Fibroblast of lung (primary cell): ENCODE measurements around the gene C9orf43. TPM values are rescaled to one million over a fixed set of nuclear protein-coding genes. Genes with fewer than 3 reads are reported as not detected.

Source experiments
- DNase-seq, 2 donors: peaks; one replicate each; pipeline versions ENCODE4 v3.0.0 to v3.0.0-alpha.2; 2010; ENCODE audit warnings: low read depth in 2 of 2
- H2AFZ ChIP-seq: 2 replicates; pipeline ENCODE4 v1.5.1; 2012; ENCODE audit warnings: low read length, control low read depth, inconsistent platforms
- H3K27ac ChIP-seq: 2 replicates; pipeline ENCODE4 v1.5.1; 2011; ENCODE audit warnings: low read length, control low read depth; ENCODE audit not compliant: insufficient read depth
- H3K27me3 ChIP-seq: 2 replicates; pipeline ENCODE4 v1.5.1; 2011; ENCODE audit warnings: mild to moderate bottlenecking, low read length; ENCODE audit not compliant: control insufficient read depth, insufficient read depth
- H3K36me3 ChIP-seq: 2 replicates; pipeline ENCODE4 v1.5.1; 2011; ENCODE audit warnings: low read length; ENCODE audit not compliant: control insufficient read depth, insufficient read depth
- H3K4me1 ChIP-seq: 2 replicates; pipeline ENCODE4 v1.5.1; 2011; ENCODE audit warnings: low read length; ENCODE audit not compliant: control insufficient read depth, insufficient read depth; ENCODE audit errors: extremely low read depth
- H3K4me2 ChIP-seq: 2 replicates; pipeline ENCODE4 v1.5.1; 2011; ENCODE audit warnings: low read length, control low read depth; ENCODE audit not compliant: insufficient read depth; ENCODE audit errors: extremely low read depth
- H3K4me3 ChIP-seq, 4 experiments: fragments of 200-600 bp in 1 of 4; sonication (generic) in 1 of 4; replicated peaks in 1 of 4; 2 replicates each; pipeline ENCODE4 v1.5.1; 2011 to 2016; ENCODE audit warnings: low read length in 4 of 4, low read depth in 3 of 4, mild to moderate bottlenecking in 3 of 4, control low read depth in 2 of 4, inconsistent platforms in 1 of 4, mixed read lengths in 1 of 4; ENCODE audit not compliant: insufficient read depth in 1 of 4; ENCODE audit errors: control extremely low read depth in 1 of 4
- H3K79me2 ChIP-seq: 2 replicates; pipeline ENCODE4 v1.5.1; 2012; ENCODE audit warnings: mild to moderate bottlenecking, low read length, inconsistent platforms; ENCODE audit not compliant: control insufficient read depth, insufficient read depth
- H3K9ac ChIP-seq: 2 replicates; pipeline ENCODE4 v1.5.1; 2011; ENCODE audit warnings: mild to moderate bottlenecking, low read length, control low read depth; ENCODE audit not compliant: insufficient read depth
- H3K9me3 ChIP-seq: 2 replicates; pipeline ENCODE4 v1.5.1; 2012; ENCODE audit warnings: low read depth, low read length; ENCODE audit not compliant: control insufficient read depth, insufficient read depth
- H4K20me1 ChIP-seq: 2 replicates; pipeline ENCODE4 v1.5.1; 2011; ENCODE audit warnings: low read length; ENCODE audit not compliant: control insufficient read depth, insufficient read depth; ENCODE audit errors: extremely low read depth
- CTCF ChIP-seq, 2 donors: IDR thresholded peaks in 1 of 2; conservative IDR thresholded peaks in 1 of 2; 1 replicate in 1 of 2; 2 replicates in 1 of 2; pipeline ENCODE4 v1.5.1; 2011 to 2012; ENCODE audit warnings: low read length in 2 of 2, control low read depth in 1 of 2, inconsistent platforms in 1 of 2, low read depth in 1 of 2, mild to moderate bottlenecking in 1 of 2
- EZH2 ChIP-seq: IDR thresholded peaks from 2 replicates; pipeline ENCODE4 v1.5.1; 2012; ENCODE audit warnings: low read length, control low read depth, mild to moderate bottlenecking; ENCODE audit errors: missing control alignments
- polyA minus RNA-seq: library from RNA; depleted of rRNA, polyadenylated mRNA; stranded (reverse); fragments of >200 nt; gene quantifications from 2 replicates; pipeline ENCODE4 v1.2.3, GENCODE V29; 2011; ENCODE audit warnings: low replicate concordance
- polyA plus RNA-seq, 2 donors: library from polyadenylated mRNA; depleted of rRNA in 1 of 2; stranded (reverse) in 1 of 2; unstranded in 1 of 2; fragments of >200 nt; gene quantifications; 2 replicates each; pipeline ENCODE4 v1.2.1, GENCODE V29; 2011 to 2012; ENCODE audit warnings: missing spikeins in 1 of 2
- total RNA-seq: library from RNA; depleted of rRNA; stranded (reverse); fragments of >200 nt; gene quantifications from 2 replicates; pipeline ENCODE4 v1.2.1, GENCODE V29; 2014

The C9orf43 gene
- total RNA-seq (0.50 and 0.51 TPM in 2 replicates), polyA plus RNA-seq (0.25 and 0.61 TPM in 2 replicates), polyA minus RNA-seq (not detected in 2 replicates)
- 0.26 and 0.35 TPM in 2 replicates for polyA plus RNA-seq (2012)

- Histone ChIP-seq H3K4me2 (peak within 1 kb of the TSS; percentile 100), H3K4me3 (peak within 1 kb of the TSS; percentile 87 to 98 (median 96)), H3K9me3 (no peaks in the 10 kb centered on the region), H2AFZ (peak within 1 kb of the TSS; percentile 92), H3K79me2 (peaks cover 19% of the 10 kb centered on the region), H3K27ac (peak within 1 kb of the TSS; percentile 99), H3K36me3 (peaks cover 2% of the 10 kb centered on the region), H3K9ac (peak within 1 kb of the TSS; percentile 98), H4K20me1 (no peaks in the 10 kb centered on the region), H3K4me1 (peaks cover 4% of the 10 kb centered on the region), H3K27me3 (no peaks in the 10 kb centered on the region)
- DNase-seq, result peak; percentile 95 to 96
- no peak for TF ChIP-seq EZH2
- TF ChIP-seq CTCF (conservative IDR thresholded peaks at IDR 0.05 in 1 of 2, IDR thresholded peaks at IDR 0.05 in 1 of 2; ENCODE audit: low read depth in 1 of 2, low read length in 2 of 2), result no peak
These were observed at the start of gene C9orf43, which contains the start of gene POLE3 for GRCh38 chr9:113410207-113410864. Gene C9orf43 (plus strand): TSS chr9:113410747. CDS start chr9:113413494, 2,747 bp downstream. Gene POLE3 (minus strand): TSS chr9:113410675. CDS start chr9:113410293, 382 bp downstream.

- Histone ChIP-seq H4K20me1 (no peaks in the 10 kb centered on the region), H3K9me3 (no peaks in the 10 kb centered on the region), H2AFZ (no peak overlapping the region), H3K4me2 (peak overlapping the region; percentile 66), H3K4me1 (peaks cover 3% of the 10 kb centered on the region), H3K36me3 (no peaks in the 10 kb centered on the region), H3K9ac (no peak overlapping the region), H3K27ac (no peak overlapping the region), H3K79me2 (no peaks in the 10 kb centered on the region), H3K27me3 (peaks cover 4% of the 10 kb centered on the region), H3K4me3 (no peak overlapping the region)
- no peak for TF ChIP-seq CTCF (conservative IDR thresholded peaks at IDR 0.05 in 1 of 2, IDR thresholded peaks at IDR 0.05 in 1 of 2; ENCODE audit: low read depth in 1 of 2, low read length in 2 of 2)
- TF ChIP-seq EZH2, result no peak
- peak; percentile 19 to 44 for DNase-seq
These were observed 49.1 kb upstream of the C9orf43 start for GRCh38 chr9:113361304-113362018.

- Histone ChIP-seq H3K27me3 (no peaks in the 10 kb centered on the region), H3K4me3 (no peak overlapping the region), H3K79me2 (no peaks in the 10 kb centered on the region), H3K36me3 (no peaks in the 10 kb centered on the region), H3K9ac (no peak overlapping the region), H2AFZ (no peak overlapping the region), H4K20me1 (no peaks in the 10 kb centered on the region), H3K9me3 (no peaks in the 10 kb centered on the region), H3K4me1 (peaks cover 3% of the 10 kb centered on the region), H3K4me2 (no peak overlapping the region), H3K27ac (no peak overlapping the region)
- DNase-seq, result no peak
- no peak for TF ChIP-seq CTCF (conservative IDR thresholded peaks at IDR 0.05 in 1 of 2, IDR thresholded peaks at IDR 0.05 in 1 of 2; ENCODE audit: low read depth in 1 of 2, low read length in 2 of 2)
- TF ChIP-seq EZH2, result no peak
These were observed 47.2 kb upstream of the C9orf43 start for GRCh38 chr9:113363336-113363735.
